ENCODE results near the gene TRAIP. TPM values are rescaled to one million over a fixed set of nuclear protein-coding genes. Genes with fewer than 3 reads are reported as not detected.
"Not testable (repeated sequence)": the region's sequence is repeated elsewhere in the genome, so short reads cannot be mapped to it uniquely, and the experiment has no call there.

Gene TRAIP
- 26.5 and 27.9 TPM in 2 replicates for total RNA-seq

- Mint-ChIP-seq H3K27me3 (ENCODE audit: insufficient read depth) (no peaks in the 10 kb centered on the region), H3K9me3 (no peaks in the 10 kb centered on the region), H3K36me3 (ENCODE audit: low read depth) (peaks cover 2% of the 10 kb centered on the region), H3K4me3 (peak within 1 kb of the TSS; percentile 97), H3K27ac (peak within 1 kb of the TSS; percentile 93), H3K4me1 (ENCODE audit: low read depth) (peaks cover 18% of the 10 kb centered on the region)
- peak; percentile 93 for DNase-seq (ENCODE audit: low spot score)
- intact Hi-C loops (cut with micrococcal nuclease): loop anchor here (1.0 to 2.0 kb wide), 13 partner anchors 13 to 736 kb away; partner anchors contain the start of genes CAMKV, DAG1, HYAL3 and IP6K1
Observed at GRCh38 chr3:49856181-49857005, at the start of gene TRAIP. TRAIP (minus strand) TSS chr3:49856564; CDS start chr3:49856453, 111 bp downstream.

DNA sequence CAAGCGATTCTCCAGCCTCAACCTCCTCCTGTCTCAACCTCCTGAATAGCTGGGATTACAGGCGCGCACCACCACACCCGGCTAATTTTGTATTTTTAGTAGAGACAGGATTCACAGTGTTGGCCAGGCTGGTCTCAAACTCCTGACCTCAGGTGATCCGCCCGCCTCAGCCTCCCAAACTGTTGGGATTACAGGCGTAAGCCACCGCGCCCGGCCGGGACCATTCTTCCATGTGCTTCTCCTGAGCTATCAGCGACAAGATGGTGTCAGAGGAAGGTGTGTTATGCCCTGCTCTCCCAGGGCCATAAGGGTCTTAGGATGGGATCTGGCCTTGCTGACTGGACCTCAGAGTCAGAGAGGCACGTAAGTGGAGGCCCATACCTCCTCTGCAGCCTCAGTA is 48.1 kb upstream of the TRAIP start:
- H3K27ac Mint-ChIP-seq; H3K27me3 Mint-ChIP-seq (ENCODE audit: insufficient read depth); H3K36me3 Mint-ChIP-seq (ENCODE audit: low read depth); DNase-seq (ENCODE audit: low spot score); H3K9me3 Mint-ChIP-seq: not testable (repeated sequence)
- peaks cover 32% of the 10 kb centered on the region for H3K4me1 Mint-ChIP-seq (ENCODE audit: low read depth)
- intact Hi-C loops (cut with micrococcal nuclease): loop anchor here (5.0 kb wide), 2 partner anchors 117 to 367 kb away; partner anchors contain the start of gene IP6K1
- H3K4me3 Mint-ChIP-seq: peak overlapping the region; percentile 86

DNA sequence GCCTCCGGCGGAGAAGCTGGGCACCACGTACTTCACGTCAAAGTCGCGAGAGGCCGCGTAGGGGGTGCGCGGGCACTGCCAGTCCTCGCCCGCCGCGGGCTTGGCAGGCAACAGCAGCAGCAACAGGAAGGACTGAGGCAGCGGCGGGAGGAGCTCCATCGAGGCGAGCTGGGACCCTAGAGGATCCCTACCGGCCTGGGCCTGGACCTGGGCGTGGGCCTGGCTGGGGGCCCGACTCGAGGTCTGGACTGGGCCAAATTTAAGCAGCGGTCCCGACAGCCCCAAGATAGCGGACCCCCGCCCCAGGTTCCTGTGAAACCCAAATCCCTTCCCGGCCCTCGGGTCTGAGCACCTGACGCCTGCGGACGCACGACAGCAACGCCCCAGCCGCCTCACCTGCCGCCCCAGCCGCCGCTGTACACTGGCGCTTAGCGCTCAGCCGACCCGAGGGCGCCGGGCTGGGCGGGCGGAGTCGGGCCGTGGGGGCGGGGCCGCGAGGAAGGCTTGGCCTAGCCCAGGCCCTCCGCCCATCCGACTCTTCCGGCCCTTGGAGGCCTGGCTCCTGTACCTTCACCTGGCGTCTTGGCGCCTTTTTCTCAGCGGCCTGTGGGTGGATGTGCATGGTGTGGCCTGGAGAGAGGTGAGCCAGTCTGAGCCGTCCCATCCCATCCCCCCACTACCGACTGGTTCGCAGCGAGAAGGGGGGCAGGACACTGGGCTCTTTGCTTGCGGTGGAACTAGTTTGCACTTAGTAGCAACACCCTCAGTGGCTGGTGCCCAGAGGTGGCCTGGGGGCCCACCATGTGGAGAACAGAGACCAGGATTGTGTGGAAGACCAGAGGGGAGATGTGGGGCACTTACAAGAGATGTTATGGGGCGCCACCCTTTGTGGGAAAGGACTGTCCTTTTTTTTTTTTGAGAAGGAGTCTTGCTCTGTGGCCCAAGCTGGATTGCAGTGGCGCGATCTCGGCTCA is 47.4 kb upstream of the TRAIP start, which contains the start of gene MST1R:
MST1R (minus strand) TSS at position 423 of the 974 bp plus-strand sequence; CDS start at position 159, 264 bp downstream.
- intact Hi-C loops (cut with micrococcal nuclease): loop anchor here (1.0 to 5.0 kb wide), 5 partner anchors 26 to 396 kb away; partner anchors contain the start of genes HYAL3, IP6K1, MON1A and NAA80
- H3K27ac Mint-ChIP-seq: peak within 1 kb of the TSS; percentile 90
- DNase-seq (ENCODE audit: low spot score): peak; percentile 86

GRCh38 chr3:49902511-49903345 is 46.4 kb upstream of the TRAIP start:
- Mint-ChIP-seq H3K4me1 (ENCODE audit: low read depth) (peaks cover 32% of the 10 kb centered on the region), H3K4me3 (no peak overlapping the region)
- intact Hi-C loops (cut with micrococcal nuclease): loop anchor here (1.0 to 5.0 kb wide), 5 partner anchors 27 to 397 kb away; partner anchors contain the start of genes HYAL3, IP6K1, MON1A and NAA80

More for the DNA sequence above, 47.4 kb upstream of the TRAIP start, which contains the start of gene MST1R:
- no peaks in the 10 kb centered on the region for H3K27me3 Mint-ChIP-seq (ENCODE audit: insufficient read depth)
- H3K4me3 Mint-ChIP-seq: peak within 1 kb of the TSS; percentile 86
- H3K4me1 Mint-ChIP-seq (ENCODE audit: low read depth): peaks cover 32% of the 10 kb centered on the region
- no peaks in the 10 kb centered on the region for H3K9me3 Mint-ChIP-seq
- H3K36me3 Mint-ChIP-seq (ENCODE audit: low read depth): peaks cover 2% of the 10 kb centered on the region

DNA sequence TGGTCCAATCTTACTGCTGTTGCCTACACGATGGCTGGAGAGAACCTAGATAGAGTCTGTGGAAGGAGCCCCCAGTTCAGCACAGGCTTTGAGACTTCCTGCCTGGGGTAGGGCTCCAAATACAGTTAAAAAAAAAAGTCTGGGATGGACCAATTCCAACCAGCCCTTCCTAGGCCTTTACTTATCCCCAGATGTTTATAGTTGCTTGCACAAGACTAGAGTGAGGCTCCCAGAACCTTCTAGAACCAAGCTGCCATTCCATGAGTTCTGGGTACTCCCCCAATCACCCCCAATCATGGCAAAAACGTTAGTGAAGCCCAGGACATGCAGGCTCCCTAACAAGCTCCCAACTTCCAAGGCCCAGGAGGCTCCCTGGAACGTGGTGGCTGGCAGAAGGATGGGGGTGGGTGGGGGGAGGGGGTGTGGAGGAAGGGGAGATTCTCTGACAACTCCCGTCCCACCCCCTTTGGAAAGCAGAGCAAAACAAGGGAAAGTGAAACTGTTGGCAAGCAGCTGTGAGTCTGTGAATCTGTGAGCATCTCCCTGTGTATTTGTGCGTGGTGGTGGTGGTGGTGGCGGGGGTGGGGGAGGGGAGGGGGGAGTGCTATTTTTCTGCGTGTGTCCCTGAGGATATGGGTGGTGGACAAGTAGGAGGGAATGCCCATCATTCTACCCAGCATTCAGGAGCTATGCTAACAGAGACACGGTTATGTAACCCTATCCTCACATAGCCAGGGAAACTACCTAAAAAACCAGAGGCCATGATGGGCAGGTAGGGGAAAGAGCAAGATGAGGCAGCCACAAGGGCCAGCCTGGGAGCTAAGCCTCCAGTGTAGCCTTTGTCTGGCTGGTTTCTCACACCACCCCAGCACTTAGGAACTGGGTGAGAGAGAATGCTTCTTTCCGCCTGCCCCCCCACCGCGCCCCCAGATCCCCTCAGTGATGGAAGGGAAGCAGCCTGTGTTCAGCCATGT is 45.3 kb upstream of the TRAIP start:
- Mint-ChIP-seq H3K36me3 (ENCODE audit: low read depth) (peaks cover 2% of the 10 kb centered on the region), H3K4me1 (ENCODE audit: low read depth) (peaks cover 24% of the 10 kb centered on the region), H3K27me3 (ENCODE audit: insufficient read depth) (no peaks in the 10 kb centered on the region), H3K27ac (no peak overlapping the region), H3K4me3 (no peak overlapping the region), H3K9me3 (no peaks in the 10 kb centered on the region)
- intact Hi-C loops (cut with micrococcal nuclease): loop anchor here (5.0 kb wide), 2 partner anchors 114 to 364 kb away; partner anchors contain the start of gene IP6K1
- DNase-seq (ENCODE audit: low spot score): no peak

More at GRCh38 chr3:49902511-49903345, 46.4 kb upstream of the TRAIP start:
- peaks cover 2% of the 10 kb centered on the region for H3K36me3 Mint-ChIP-seq (ENCODE audit: low read depth)
- H3K27ac Mint-ChIP-seq: no peak overlapping the region
- no peak for DNase-seq (ENCODE audit: low spot score)
- H3K9me3 Mint-ChIP-seq: no peaks in the 10 kb centered on the region
- H3K27me3 Mint-ChIP-seq (ENCODE audit: insufficient read depth): no peaks in the 10 kb centered on the region

DNA sequence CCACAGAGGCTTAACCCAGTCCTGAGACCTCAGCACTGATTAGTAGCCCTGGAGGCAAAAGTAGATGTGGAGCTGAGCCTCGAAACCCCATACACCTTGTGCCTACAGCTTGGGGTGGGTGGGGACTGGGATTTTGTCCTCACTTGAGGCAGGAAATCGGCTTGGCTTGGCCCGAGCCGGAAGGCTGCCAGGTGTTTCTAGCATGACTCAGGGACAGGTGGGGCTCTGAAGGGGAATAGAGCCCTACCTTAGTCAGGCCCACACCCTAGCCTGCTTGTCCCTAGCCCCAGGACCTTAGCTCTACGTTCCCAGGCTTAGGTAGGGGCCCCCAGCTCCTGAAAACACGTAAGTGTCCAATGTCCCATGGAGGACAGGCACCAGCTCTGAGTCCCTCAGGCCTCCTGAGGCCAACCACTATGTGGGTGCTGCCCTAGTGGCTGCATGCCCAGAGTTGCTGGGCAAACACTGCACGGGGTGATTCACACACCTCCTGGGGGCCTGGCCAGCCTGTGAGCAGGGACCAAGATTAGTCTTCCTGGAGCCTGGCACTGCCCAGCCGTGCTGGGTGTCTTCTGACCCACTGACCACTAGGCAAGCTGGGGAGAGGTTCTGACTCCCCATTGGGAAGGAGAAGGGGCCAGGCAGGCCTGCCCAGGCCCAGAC is 44.3 kb upstream of the TRAIP start:
- intact Hi-C loops (cut with micrococcal nuclease): loop anchor here (5.0 kb wide), 2 partner anchors 113 to 363 kb away; partner anchors contain the start of gene IP6K1

GRCh38 chr3:49899815-49900214 is 43.5 kb upstream of the TRAIP start:
- DNase-seq (ENCODE audit: low spot score): no peak

More for the DNA sequence above, 44.3 kb upstream of the TRAIP start:
- Mint-ChIP-seq H3K27ac (no peak overlapping the region), H3K4me1 (ENCODE audit: low read depth) (peaks cover 14% of the 10 kb centered on the region), H3K9me3 (no peaks in the 10 kb centered on the region), H3K27me3 (ENCODE audit: insufficient read depth) (no peaks in the 10 kb centered on the region), H3K36me3 (ENCODE audit: low read depth) (peaks cover 2% of the 10 kb centered on the region), H3K4me3 (no peak overlapping the region)
- no peak for DNase-seq (ENCODE audit: low spot score)

DNA sequence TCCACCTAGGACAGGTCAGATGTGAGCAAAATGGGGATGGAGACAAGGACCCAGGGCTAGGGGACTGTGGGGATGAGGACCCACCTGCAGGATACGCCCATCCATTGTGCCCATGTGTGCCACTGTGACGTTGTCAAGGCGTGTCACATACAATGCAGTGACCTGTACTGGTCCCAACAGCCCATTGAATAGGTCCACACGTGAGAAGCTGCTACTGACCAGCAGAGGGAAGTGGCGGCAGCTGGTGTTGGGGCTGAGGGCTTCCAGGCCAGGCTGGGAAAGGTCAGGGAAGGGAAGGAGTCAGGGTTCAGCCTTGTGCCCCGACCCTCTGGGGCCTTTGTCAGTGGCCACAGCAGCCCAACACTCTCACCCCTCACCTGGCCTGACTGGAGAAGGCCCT is 42.6 kb upstream of the TRAIP start:
- peaks cover 1% of the 10 kb centered on the region for H3K36me3 Mint-ChIP-seq (ENCODE audit: low read depth)
- intact Hi-C loops (cut with micrococcal nuclease): no loop called here
- no peak for DNase-seq (ENCODE audit: low spot score)
- H3K27ac Mint-ChIP-seq: no peak overlapping the region
- H3K4me3 Mint-ChIP-seq: no peak overlapping the region
- peaks cover 3% of the 10 kb centered on the region for H3K4me1 Mint-ChIP-seq (ENCODE audit: low read depth)
- no peaks in the 10 kb centered on the region for H3K27me3 Mint-ChIP-seq (ENCODE audit: insufficient read depth)
- H3K9me3 Mint-ChIP-seq: no peaks in the 10 kb centered on the region

More at GRCh38 chr3:49899815-49900214, 43.5 kb upstream of the TRAIP start:
- Mint-ChIP-seq H3K4me1 (ENCODE audit: low read depth) (peaks cover 8% of the 10 kb centered on the region), H3K36me3 (ENCODE audit: low read depth) (peaks cover 2% of the 10 kb centered on the region), H3K27me3 (ENCODE audit: insufficient read depth) (no peaks in the 10 kb centered on the region), H3K9me3 (no peaks in the 10 kb centered on the region), H3K4me3 (no peak overlapping the region), H3K27ac (no peak overlapping the region)
- intact Hi-C loops (cut with micrococcal nuclease): loop anchor here (5.0 kb wide), 2 partner anchors 113 to 363 kb away; partner anchors contain the start of gene IP6K1

GRCh38 chr3:49896345-49896744 is 40.0 kb upstream of the TRAIP start:
- Mint-ChIP-seq H3K27ac (no peak overlapping the region), H3K27me3 (ENCODE audit: insufficient read depth) (no peaks in the 10 kb centered on the region)

GRCh38 chr3:49895791-49896190 is 39.4 kb upstream of the TRAIP start:
- Mint-ChIP-seq H3K9me3 (no peaks in the 10 kb centered on the region), H3K4me3 (no peak overlapping the region), H3K27ac (no peak overlapping the region), H3K36me3 (ENCODE audit: low read depth) (no peaks in the 10 kb centered on the region), H3K4me1 (ENCODE audit: low read depth) (no peaks in the 10 kb centered on the region), H3K27me3 (ENCODE audit: insufficient read depth) (no peaks in the 10 kb centered on the region)
- intact Hi-C loops (cut with micrococcal nuclease): no loop called here
- no peak for DNase-seq (ENCODE audit: low spot score)

More at GRCh38 chr3:49896345-49896744, 40.0 kb upstream of the TRAIP start:
- no peak overlapping the region for H3K4me3 Mint-ChIP-seq
- no peaks in the 10 kb centered on the region for H3K9me3 Mint-ChIP-seq
- H3K4me1 Mint-ChIP-seq (ENCODE audit: low read depth): no peaks in the 10 kb centered on the region
- no peaks in the 10 kb centered on the region for H3K36me3 Mint-ChIP-seq (ENCODE audit: low read depth)
- intact Hi-C loops (cut with micrococcal nuclease): no loop called here
- no peak for DNase-seq (ENCODE audit: low spot score)

Measured in activated T-helper 1 cell treated with anti-CD3 and anti-CD28 coated beads, Interleukin-12 subunit alpha, Interleukin-12 subunit beta, Interleukin-2, Interleukin-4 antibody, amounts not matched to agents 30 ng/mL and 10 ng/mL and 1 ng/mL, durations not matched to agents 14 hours and 24 hours and 36 hours (primary cell).